Psoas muscle (tissue), 8 donors: Measurements from ENCODE around the gene ST6GALNAC3. TPM values are rescaled to one million over a fixed set of nuclear protein-coding genes. Genes with fewer than 3 reads are reported as not detected.

ENCODE experiments used
- ATAC-seq, 4 donors: fragments of 200-7000 bp; cut with Tn5 transposase; one replicate each; pipeline ENCODE4 v1.9.1; 2020; ENCODE audit warnings: moderate library complexity in 3 of 4, mild to moderate bottlenecking in 2 of 4
- DNase-seq, 2 donors: peaks; one replicate each; pipeline ENCODE4 v3.0.0-alpha.2; 2020
- H3K27ac ChIP-seq: fragments of 200-600 bp; one replicate; pipeline ENCODE4 v1.8.0; 2022
- H3K27me3 ChIP-seq, 3 donors: fragments of 200-600 bp in 1 of 3; one replicate each; pipeline versions ENCODE4 v1.6.1 to v1.8.0; 2013 to 2022; ENCODE audit warnings: low read length in 2 of 3, mild to moderate bottlenecking in 2 of 3, moderate library complexity in 1 of 3; ENCODE audit not compliant: insufficient read depth in 3 of 3
- H3K36me3 ChIP-seq, 2 donors: fragments of 200-600 bp in 1 of 2; one replicate each; pipeline versions ENCODE4 v1.6.1 to v1.8.0; 2013 to 2022; ENCODE audit warnings: low read depth in 1 of 2, mild to moderate bottlenecking in 1 of 2, moderate library complexity in 1 of 2; ENCODE audit not compliant: insufficient read depth in 1 of 2
- H3K4me1 ChIP-seq: fragments of 200-600 bp; one replicate; pipeline ENCODE4 v1.8.0; 2022
- H3K4me3 ChIP-seq: fragments of 200-600 bp; one replicate; pipeline ENCODE4 v1.8.0; 2022; ENCODE audit warnings: mild to moderate bottlenecking
- H3K9me3 ChIP-seq: fragments of 200-600 bp; one replicate; pipeline ENCODE4 v1.8.0; 2022
- WGBS, 3 donors: extraction: QIAGEN DNeasy Blood & Tissue Kit; methylation state at CpG; one replicate each; pipeline versions ENCODE4 v1.1.6 to v1.1.7; 2013; 5-methylcytosine and 5-hydroxymethylcytosine counted together
- intact Hi-C, 2 donors: fragments of 100-400 bp; cut with DNase I; formaldehyde crosslinking; loops; one replicate each; pipeline versions ENCODE4 v1.11.0 to v1.14.2; 2022
- polyA plus RNA-seq, 3 donors: library from polyadenylated mRNA; stranded (reverse); fragments of 200-250 nt; gene quantifications; one replicate each; pipeline ENCODE4 v1.2.3, GENCODE V29; 2013
- total RNA-seq, 4 donors: library from RNA; stranded (reverse); fragmentation: NEBNext Ultra II Directional in 2 of 4; extraction: Animal tissue kit (Norgen Biotek cat#: 25700) in 2 of 4; gene quantifications; one replicate each; pipeline versions ENCODE4 v1.2.1 to v1.2.4, GENCODE V29; 2021 to 2023
- TF ChIP-seq, protein P1 (sequence below): fragments of 200-600 bp; IDR thresholded peaks from one replicate; pipeline ENCODE4 v1.8.0; 2022; ENCODE audit warnings: antibody characterized with exemption
- donor health status: healthy with polysubstance abuse.
- donor health status: DM: no; HTN: no; CAD: no; lungs with moderate emphysema.
- donor health status: Bipolar disorder and iron deficiency.
- donor health status: healthy.
- donor health status: DM: yes; HTN: yes; CAD: no.
- donor health status: DM: no; HTN: no; CAD: no.
- donor health status: DM: no; HTN: no; CAD: no.
- donor health status: DM: yes; HTN: yes; CAD: no.

ST6GALNAC3 gene
- total and polyA plus RNA-seq, 7 donors = 1.3 to 5.4 (median 2.3) TPM

DNA sequence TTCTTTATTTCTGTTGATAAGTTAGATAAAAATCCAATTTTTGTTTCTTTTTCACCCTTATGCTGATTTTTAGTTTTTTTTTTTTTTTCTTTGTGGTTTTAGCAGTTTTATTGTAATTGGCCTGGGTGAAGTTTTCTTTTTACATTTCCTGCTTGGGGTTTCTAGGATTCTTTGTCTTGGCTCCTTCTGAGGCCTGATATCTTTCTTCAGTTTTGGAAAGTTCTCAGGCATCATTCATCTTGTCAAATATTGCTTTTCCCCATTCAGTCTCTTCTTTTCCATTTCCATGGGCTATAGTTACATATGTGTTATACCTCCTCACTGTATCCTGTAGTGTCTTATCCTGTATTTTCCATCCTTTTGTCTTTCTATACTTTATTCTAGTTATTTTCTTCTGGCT lies 28.5 kb downstream of the ST6GALNAC3 start:
- no peak overlapping the region for H3K4me3 ChIP-seq
- no peaks in the 10 kb centered on the region for H3K36me3 ChIP-seq
- intact Hi-C loops = no loop called here
- H3K27ac ChIP-seq = no peak overlapping the region
- no peaks in the 10 kb centered on the region for H3K9me3 ChIP-seq
- TF ChIP-seq, protein P1, sequence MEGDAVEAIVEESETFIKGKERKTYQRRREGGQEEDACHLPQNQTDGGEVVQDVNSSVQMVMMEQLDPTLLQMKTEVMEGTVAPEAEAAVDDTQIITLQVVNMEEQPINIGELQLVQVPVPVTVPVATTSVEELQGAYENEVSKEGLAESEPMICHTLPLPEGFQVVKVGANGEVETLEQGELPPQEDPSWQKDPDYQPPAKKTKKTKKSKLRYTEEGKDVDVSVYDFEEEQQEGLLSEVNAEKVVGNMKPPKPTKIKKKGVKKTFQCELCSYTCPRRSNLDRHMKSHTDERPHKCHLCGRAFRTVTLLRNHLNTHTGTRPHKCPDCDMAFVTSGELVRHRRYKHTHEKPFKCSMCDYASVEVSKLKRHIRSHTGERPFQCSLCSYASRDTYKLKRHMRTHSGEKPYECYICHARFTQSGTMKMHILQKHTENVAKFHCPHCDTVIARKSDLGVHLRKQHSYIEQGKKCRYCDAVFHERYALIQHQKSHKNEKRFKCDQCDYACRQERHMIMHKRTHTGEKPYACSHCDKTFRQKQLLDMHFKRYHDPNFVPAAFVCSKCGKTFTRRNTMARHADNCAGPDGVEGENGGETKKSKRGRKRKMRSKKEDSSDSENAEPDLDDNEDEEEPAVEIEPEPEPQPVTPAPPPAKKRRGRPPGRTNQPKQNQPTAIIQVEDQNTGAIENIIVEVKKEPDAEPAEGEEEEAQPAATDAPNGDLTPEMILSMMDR = no peak
- no peaks in the 10 kb centered on the region for H3K4me1 ChIP-seq
- ATAC-seq = no peak
- no peak for DNase-seq
- H3K27me3 ChIP-seq = no peaks in the 10 kb centered on the region

DNA sequence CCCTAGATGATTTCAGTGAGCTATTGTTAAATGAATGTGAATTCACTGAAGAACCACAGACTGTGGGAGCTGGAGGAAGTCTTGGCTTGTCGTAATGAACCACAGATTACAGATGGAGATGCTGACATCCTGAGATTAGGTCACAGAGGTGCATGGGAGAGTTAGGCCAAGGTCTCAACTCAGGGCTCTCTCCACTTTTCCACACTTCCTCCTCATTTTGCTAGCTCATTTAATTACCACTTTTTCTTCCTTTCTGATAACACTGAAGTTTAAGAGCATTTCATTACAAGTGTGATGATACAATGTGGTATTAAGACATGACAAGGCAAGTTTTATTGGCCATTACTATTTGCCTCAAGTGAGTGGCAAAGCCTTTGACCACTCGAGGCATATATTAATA lies 30.8 kb downstream of the ST6GALNAC3 start:
- no peaks in the 10 kb centered on the region for H3K9me3 ChIP-seq
- no peak for DNase-seq
- no peak for ATAC-seq
- H3K36me3 ChIP-seq = no peaks in the 10 kb centered on the region
- intact Hi-C loops = no loop called here
- H3K4me3 ChIP-seq = no peak overlapping the region
- TF ChIP-seq, protein P1 = no peak
- no peak overlapping the region for H3K27ac ChIP-seq
- H3K27me3 ChIP-seq = no peaks in the 10 kb centered on the region
- no peaks in the 10 kb centered on the region for H3K4me1 ChIP-seq
- WGBS, 3 donors = 66 to 69% (median 68%) methylated on average over 2 of the region's 2 CpGs

GRCh38 chr1:76106251-76106650 lies 31.7 kb downstream of the ST6GALNAC3 start:
- Histone ChIP-seq H3K27ac (no peak overlapping the region), H3K36me3 (no peaks in the 10 kb centered on the region), H3K9me3 (no peaks in the 10 kb centered on the region), H3K4me1 (no peaks in the 10 kb centered on the region), H3K27me3 (no peaks in the 10 kb centered on the region), H3K4me3 (no peak overlapping the region)
- TF ChIP-seq, protein P1 = no peak
- intact Hi-C loops = no loop called here
- DNase-seq (no peak), ATAC-seq (no peak)
- 83 to 92% (median 91%) methylated on average over 1 of the region's 1 CpG for WGBS, 3 donors

- DNase-seq (no peak), ATAC-seq (no peak)
- Histone ChIP-seq H3K9me3 (no peaks in the 10 kb centered on the region), H3K27ac (no peak overlapping the region), H3K4me1 (no peaks in the 10 kb centered on the region), H3K27me3 (no peaks in the 10 kb centered on the region), H3K36me3 (no peaks in the 10 kb centered on the region), H3K4me3 (no peak overlapping the region)
- intact Hi-C loops = no loop called here
- WGBS, 3 donors = 70 to 78% (median 71%) methylated on average over 1 of the region's 1 CpG
- TF ChIP-seq, protein P1 = no peak
Measured at GRCh38 chr1:76106719-76107235, 32.2 kb downstream of the ST6GALNAC3 start.

DNA sequence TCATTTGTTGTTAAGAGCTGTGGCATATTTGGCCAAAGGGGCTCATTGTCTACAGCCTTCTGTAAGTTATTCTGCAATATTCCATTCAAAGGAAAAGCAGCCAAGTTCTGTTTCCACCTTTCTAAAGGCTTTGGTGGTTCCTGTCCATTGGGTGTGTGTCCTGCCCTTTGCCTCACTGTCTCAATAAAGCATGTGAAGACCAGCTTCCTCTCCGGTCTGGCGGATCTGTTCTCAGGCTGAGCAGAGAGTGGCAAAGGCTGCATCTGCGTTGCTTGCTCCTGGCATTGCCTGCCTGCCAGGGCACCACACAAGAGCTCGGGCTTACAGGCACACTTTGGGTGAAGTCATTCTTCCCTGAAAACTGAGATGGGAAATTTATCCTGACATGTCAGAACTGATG lies 34.9 kb downstream of the ST6GALNAC3 start:
- ATAC-seq (no peak), DNase-seq (no peak)
- no peaks in the 10 kb centered on the region for H3K36me3 ChIP-seq
- H3K27me3 ChIP-seq = no peaks in the 10 kb centered on the region
- TF ChIP-seq, protein P1 = no peak
- H3K27ac ChIP-seq = no peak overlapping the region
- H3K9me3 ChIP-seq = no peaks in the 10 kb centered on the region
- no peaks in the 10 kb centered on the region for H3K4me1 ChIP-seq
- H3K4me3 ChIP-seq = no peak overlapping the region
- intact Hi-C loops = no loop called here
- WGBS, 3 donors = 60 to 70% (median 69%) methylated on average over 4 of the region's 4 CpGs
